HG02840 (cell line): ENCODE results near the gene INHBC.
"Not testable (repeated sequence)": the region's sequence is repeated elsewhere in the genome, so short reads cannot be mapped to it uniquely, and the experiment has no call there.

ENCODE experiments used
- ATAC-seq: cut with Tn5 transposase; IDR thresholded peaks from one replicate; pipeline ENCODE4 v1.9.1; 2021; ENCODE audit warnings: mild to moderate bottlenecking, moderate library complexity, moderate number of reproducible peaks; ENCODE audit not compliant: unreplicated experiment, low FRiP score

The INHBC gene

DNA sequence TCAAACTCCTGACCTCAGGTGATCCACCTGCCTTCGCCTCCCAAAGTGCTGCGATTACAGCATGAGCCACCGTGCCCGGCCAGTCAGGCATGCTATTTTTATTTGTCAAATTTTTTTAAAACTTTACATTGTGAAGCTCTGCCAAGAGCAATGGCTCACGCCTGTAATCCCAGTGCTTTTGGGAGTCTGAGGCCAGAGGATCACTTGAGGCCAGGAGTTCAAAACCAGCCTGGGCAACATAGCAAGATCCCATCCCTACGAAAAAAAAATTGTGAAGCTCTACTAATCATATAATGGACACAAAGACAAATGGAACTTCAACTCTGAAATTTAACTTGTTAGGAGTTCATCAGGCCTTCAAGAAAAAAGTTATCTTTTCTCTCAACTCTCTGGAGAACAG is 5.6 kb upstream of the INHBC start:
- ATAC-seq, result no peak

GRCh38 chr12:57429473-57430111 is 5.0 kb upstream of the INHBC start:
- no peak for ATAC-seq

- ATAC-seq, result peak; percentile 49
These were observed 4.3 kb upstream of the INHBC start for GRCh38 chr12:57430112-57430930.

GRCh38 chr12:57430931-57431566 is 3.5 kb upstream of the INHBC start, which contains the start of gene R3HDM2:
TSS of gene R3HDM2 (minus strand) at chr12:57431043. CDS start at chr12:57310428, 120,615 bp downstream.
- ATAC-seq, result peak; percentile 96

DNA sequence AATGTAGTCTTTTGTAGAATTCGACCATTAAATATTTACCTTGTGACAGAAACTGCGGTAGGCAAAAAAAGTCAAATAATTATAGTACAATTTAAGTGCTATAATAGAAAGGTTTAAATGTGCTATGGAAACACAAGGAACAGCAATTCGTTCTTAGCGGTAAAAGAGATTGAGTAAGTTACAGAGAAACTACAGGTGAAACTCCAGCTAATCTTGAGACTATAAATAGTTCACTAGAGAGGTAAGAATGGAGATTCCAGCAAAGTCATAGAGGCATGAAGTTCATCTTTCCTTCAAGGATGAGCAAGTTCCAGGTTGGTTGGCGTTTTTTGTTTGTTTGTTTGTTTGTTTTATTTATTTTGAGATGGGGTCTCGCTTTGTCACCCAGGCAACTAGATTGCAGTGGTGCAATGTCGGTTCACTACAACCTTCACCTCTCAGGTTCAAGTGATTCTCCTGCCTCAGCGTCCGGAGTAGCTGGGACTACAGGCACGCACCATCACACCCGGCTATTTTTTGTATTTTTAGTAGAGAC is 2.9 kb upstream of the INHBC start:
- ATAC-seq, result no peak

DNA sequence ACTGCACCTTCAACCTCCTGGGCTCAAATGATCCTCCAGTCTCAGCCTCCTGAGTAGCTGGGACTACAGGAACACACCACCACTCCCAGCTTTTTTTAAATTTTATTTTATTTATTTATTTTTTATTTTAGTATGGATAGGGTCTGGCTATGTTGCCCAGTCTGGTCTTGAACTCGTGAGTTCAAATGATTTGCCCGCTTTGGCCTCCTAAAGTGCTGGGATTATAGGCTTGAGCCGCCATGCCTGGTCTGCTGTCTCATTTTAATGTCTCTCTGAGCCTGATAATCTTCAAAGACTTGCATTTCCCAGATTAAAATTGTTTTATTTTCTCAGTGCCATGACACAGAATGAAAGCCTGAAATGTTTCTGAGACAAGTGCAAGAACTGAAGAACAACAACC is 1.2 kb upstream of the INHBC start:
- no peak for ATAC-seq

DNA sequence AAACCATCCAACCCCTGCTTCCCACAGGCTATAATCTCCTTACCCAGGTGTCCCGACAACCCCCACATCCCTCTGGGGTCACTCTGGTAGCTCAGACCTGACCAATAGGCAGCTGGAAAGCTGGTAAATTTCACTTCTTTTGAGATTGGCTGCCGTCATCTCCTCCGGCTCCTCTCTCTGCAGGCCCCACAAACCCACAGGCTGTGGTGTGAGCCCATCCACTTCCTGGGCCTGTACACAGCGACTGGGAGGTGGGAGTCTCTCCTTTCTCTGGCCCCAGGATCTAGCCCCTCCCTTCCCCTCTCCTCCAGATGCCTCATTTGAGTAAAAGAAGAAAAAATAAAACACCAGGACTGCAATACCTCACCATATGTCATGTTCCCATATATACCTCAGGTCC is 709 bp downstream of the INHBC start:
- ATAC-seq, result no peak

- no peak for ATAC-seq
These were observed 3.8 kb downstream of the INHBC start for GRCh38 chr12:57438400-57438799.

DNA sequence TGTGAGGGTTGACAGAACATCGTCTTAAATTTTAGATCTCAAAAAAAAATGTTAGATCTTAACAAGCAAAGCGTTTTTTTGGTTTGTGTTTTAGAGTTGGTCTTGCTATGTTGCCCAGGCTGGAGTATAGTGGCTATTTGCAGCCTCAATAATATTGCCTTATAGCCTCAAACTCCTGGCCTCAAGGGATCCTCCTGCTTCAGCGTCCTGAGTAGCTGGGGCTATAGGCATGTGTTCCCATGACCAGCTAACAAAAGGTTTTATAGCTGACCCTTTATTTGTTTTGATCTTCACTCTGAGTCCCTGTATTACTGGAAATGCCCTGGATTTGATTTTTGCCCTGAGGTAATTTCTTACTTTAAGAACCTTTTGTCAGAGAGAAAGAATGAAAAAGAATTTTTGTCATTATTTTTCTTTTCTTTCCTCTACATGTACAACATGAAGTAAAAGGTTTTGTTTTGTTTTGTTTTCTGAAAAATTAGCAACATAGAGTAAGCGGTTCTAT is 5.2 kb downstream of the INHBC start:
- ATAC-seq, result no peak

GRCh38 chr12:57441393-57441792 is 6.8 kb downstream of the INHBC start:
- not testable (repeated sequence) for ATAC-seq

DNA sequence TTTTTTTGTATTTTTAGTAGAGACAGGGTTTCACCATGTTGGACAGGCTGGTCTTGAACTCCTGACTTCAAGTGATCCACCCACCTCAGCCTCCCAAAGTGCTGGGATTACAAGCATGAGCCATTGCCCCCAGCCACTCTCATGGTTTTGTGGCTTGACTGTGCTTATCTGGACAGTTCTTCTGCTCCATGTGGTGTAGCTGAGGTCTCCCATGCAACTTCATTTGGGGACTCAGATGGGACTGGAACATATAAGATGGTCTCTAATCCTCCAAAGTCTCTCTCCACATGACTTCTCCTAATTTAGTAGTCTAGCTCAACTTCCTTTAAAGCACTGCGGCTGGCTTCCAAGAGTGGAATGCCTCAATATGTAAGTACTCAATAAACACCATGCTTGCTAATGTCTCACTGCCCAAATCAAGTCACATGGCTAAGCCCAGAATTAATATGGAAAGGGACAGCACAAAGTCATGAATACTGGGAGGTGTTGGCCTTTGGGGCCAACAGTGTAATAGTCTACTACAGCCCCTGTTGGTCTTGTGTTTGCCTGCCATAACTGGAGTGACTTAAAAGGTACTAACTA is 7.4 kb downstream of the INHBC start:
- no peak for ATAC-seq

GRCh38 chr12:57444337-57444736 is 9.8 kb downstream of the INHBC start:
- ATAC-seq, result not testable (repeated sequence)

DNA sequence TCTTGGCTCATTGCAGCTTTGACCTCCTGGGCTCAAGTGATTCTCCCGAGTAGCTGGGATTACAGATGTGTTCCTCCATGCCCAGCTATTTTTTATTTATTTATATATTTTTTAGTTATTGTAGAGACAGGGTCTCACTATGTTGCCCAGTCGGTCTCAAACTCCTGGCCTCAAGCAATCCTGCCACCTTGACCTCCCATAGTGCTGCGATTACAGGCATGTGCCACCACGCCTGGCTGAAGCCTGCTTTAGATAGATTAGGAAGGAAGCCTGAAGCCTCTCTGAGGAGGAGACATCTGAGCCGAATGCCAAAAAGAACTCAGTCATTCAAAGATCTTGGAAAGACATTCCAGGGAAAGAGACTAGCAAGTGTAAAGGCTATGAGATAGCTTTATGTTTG is 10.2 kb downstream of the INHBC start:
- no peak for ATAC-seq

GRCh38 chr12:57446292-57446960 is 11.8 kb downstream of the INHBC start:
- ATAC-seq, result no peak

DNA sequence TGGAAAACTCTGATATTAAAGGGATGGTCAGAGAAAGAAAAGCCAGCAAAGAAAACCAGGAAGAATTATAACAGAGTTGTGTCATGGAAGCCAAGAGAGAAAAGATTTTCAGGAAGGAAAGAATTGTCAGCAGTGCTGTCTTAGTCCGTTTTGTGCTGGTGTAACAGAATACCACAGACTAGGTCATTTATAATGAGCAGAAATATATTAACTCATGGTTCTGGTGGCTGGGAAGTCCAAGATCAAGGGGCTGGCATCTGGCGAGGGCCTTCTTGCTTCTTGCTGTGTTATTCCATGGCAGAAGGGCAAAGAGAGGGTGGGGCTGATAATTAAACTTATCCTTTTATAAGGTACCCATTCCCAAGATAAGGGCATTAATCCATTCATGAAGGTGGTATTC is 14.1 kb downstream of the INHBC start:
- ATAC-seq, result no peak

DNA sequence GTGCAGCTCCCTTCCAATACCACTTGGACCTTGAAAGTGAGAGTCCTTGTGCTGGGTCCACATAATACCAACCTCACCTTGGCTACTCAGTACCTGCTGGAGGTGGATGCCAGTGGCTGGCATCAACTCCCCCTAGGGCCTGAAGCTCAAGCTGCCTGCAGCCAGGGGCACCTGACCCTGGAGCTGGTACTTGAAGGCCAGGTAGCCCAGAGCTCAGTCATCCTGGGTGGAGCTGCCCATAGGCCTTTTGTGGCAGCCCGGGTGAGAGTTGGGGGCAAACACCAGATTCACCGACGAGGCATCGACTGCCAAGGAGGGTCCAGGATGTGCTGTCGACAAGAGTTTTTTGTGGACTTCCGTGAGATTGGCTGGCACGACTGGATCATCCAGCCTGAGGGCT is 14.8 kb downstream of the INHBC start:
- ATAC-seq, result no peak

DNA sequence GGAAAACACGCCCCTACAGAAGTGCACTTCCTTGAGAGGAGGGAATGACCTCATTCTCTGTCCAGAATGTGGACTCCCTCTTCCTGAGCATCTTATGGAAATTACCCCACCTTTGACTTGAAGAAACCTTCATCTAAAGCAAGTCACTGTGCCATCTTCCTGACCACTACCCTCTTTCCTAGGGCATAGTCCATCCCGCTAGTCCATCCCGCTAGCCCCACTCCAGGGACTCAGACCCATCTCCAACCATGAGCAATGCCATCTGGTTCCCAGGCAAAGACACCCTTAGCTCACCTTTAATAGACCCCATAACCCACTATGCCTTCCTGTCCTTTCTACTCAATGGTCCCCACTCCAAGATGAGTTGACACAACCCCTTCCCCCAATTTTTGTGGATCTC is 15.5 kb downstream of the INHBC start:
- no peak for ATAC-seq

- no peak for ATAC-seq
These were observed 16.7 kb downstream of the INHBC start for GRCh38 chr12:57451233-57451778.

- ATAC-seq, result no peak
These were observed 17.8 kb downstream of the INHBC start for GRCh38 chr12:57452181-57452936.
